ENCODE results near the gene PRODH.
"Not testable (repeated sequence)": the region's sequence is repeated elsewhere in the genome, so short reads cannot be mapped to it uniquely, and the experiment has no call there.

PRODH gene

DNA sequence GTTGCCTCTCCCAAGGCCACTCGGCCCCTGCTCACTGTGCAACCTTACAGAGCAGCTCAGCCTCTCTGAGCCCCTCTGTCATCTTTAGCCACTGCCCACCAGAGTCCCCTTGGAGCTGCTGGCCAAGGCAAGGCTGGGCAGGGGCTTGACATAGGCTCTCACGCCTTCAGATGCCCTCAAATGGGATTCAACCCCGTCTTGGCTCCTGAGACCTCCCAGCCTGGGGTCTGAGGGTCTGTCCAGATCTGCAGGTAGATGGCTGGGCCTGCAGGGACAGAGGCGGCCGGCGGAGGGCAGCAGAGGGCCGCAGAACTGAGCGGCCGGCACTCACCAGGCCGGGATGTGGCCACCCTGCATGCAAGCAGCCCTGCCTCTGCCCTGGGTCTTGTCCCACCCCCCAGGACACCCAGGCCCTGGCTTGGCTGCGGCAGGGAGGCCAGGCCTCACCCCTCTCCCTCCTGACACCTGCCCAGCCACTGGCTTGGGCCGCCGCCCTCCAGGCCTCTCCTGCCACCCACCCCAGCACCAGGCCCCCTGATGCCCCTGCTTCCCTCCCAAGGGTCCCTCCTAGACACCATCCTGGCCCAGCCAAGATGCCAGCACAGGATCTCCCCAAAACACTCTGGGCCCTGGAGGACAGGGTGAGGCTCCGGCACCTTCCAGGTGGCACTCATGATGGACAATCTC, 18.4 kb upstream of the PRODH start:
- not testable (repeated sequence) for DNase-seq

DNA sequence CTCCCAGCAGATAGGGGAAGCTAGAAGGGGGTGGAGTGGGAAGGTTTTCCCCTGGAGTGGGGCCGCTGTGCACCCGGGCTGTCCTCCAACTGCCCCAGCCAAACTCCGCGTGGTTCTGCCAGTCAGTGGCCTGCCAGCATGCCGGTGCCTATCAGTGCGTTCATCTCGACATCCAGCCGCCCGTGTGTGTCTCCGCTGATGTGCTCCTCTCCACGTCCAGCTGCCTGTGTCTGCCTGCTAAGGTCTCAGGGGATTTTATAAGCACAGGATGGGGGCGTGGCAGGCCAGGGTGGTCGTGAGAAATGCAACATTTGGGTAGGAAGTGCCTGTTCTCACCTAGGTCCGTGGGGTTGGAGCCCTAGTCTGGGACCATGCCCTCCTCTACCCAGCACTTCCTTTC, 17.0 kb upstream of the PRODH start:
- DNase-seq, result not testable (repeated sequence)

DNA sequence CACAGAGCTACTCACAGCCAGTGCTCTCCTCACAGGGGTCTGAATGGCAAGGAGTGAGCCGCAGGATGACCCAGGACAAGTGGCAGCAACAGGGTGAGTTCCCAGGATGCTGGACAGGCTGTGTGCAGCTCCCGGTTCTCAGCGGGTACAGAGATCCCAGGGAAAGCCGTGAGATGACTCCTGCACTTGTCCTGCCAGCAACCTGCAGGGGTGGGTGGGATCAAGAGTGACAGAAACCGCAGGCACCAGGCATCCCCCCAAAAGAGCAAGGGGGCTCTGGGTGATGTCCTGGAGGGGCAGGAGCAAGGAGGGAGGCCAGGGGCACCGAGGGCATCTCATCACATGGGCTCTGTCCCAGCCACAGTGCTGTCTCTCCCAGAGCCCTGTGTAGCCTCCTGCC, 15.9 kb upstream of the PRODH start:
- DNase-seq, result no peak

DNA sequence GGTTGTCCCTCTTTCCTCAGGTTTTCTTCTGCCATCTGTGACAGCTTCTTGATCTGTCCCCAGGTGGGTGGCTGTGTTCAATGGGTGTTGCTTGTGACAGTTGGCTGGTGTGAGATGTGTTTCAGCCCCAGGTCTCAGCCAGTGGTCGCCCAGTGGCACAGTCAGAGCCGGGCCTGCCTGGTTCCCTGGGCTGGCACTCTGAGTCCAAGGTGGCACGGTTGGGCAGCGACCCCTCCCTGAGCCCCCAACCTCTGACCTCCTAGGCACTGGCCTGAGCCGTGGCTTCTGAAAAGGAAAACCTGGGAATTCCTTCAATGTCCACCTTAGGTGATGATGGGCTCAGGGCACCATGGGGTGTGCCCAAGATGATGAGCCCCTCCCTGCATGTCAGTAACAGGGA, 14.0 kb upstream of the PRODH start:
- DNase-seq, result no peak

DNA sequence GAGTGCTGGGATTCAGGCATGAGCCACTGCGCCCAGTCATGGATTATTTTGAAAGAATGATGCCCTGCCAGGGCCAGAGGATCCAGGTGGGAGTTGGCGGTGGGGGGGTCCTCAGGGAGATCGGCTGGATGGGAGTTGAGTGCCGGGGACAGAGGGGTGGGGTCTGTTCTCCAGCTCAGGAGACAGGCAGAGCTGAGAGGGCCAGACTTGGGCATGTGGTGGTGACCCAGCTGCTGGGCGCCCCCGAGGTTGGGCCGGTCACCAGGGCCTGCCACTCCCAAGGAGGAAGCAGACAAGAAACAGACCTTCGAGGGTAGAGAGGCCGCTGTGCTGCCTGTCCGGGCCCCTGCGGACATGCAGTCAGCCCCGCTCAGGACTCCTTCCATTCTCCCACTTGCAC, 11.8 kb upstream of the PRODH start:
- no peak for DNase-seq

DNA sequence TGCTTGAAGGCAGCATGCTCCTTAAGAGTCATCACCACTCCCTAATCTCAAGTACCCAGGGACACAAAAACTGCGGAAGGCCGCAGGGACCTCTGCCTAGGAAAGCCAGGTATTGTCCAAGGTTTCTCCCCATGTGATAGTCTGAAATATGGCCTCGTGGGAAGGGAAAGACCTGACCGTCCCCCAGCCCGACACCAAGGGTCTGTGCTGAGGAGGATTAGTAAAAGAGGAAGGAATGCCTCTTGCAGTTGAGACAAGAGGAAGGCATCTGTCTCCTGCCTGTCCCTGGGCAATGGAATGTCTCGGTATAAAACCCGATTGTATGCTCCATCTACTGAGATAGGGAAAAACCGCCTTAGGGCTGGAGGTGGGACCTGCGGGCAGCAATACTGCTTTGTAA, 11.0 kb upstream of the PRODH start:
- DNase-seq, result not testable (repeated sequence)

DNA sequence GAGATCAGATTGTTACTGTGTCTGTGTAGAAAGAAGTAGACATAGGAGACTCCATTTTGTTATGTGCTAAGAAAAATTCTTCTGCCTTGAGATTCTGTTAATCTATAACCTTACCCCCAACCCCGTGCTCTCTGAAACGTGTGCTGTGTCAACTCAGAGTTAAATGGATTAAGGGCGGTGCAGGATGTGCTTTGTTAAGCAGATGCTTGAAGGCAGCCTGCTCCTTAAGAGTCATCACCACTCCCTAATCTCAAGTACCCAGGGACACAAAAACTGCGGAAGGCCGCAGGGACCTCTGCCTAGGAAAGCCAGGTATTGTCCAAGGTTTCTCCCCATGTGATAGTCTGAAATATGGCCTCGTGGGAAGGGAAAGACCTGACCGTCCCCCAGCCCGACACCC, 2.6 kb upstream of the PRODH start:
- DNase-seq, result not testable (repeated sequence)

DNA sequence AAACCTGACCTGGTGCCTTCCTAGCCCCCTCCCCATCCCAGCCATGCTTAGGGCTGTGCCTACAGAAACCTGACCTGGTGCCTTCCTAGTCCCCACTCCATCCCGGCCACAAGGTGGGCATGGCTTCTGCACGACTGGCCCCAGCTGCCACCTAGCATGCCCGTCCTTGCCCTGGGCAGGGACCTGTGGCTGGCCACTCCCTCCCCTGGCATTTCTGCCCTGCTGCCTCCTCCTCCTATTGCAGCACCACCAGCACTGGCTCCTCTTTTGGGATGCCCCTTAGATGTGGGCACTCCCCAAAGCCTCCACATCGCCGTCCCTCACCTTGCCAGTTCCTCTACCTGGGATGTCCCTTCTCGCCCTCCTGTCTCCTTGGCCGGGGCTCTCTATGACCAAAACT, 1.4 kb downstream of the PRODH start:
- not testable (repeated sequence) for DNase-seq

DNA sequence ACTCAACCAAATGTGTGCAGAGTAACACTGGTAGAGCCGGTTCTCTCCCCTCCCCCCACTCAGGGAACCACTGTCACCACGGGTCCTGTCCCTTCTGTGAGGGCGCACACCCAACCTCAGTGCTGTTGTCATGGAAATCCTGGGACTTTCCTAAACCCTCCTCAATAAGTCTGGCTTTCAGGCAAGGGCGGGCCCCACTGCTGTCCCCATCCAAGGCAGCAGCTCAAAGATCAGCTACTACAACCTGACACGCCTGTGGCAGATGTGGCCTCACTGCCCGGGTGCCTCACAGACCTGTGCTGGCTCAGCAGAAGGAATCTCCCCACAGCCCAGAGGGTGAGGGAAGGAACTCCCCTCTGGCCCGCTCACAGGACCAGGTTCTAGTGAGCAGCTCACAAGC, 2.2 kb downstream of the PRODH start:
- no peak for DNase-seq

DNA sequence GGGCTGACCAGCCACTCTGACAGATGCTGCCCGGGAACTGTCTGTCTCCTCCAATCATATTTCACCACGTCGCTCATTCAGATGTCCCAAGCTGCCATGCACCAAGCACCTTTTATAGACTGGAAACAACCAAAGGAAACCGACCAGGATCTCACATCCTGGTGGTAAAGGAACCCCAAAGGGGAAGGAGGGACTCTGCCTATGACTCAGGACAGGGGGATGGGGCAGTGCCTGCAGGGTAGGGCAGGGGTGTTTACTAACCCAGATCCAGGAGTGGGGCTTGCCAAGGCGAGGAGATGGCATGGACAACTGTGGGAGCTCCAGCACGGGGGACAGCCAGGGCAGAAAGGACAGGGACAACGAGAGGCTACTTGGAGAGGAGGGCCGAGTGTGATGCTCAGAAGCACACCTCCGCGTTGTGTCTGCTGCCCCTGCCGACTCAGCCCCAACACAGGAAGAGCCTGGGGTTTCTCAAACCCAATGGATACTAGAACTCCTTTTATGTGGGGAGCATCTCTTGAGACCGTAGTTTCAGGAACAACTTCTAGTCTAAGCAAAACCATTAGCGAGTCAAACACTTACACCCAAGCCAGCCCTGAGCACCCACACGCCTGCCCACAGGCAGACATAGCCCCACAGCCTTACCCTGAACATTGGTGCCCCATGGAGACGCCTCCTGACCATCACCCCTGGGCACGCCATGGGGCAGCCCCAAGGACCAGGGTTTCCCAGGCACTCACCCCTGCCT, 4.0 kb downstream of the PRODH start:
- DNase-seq, result no peak

DNA sequence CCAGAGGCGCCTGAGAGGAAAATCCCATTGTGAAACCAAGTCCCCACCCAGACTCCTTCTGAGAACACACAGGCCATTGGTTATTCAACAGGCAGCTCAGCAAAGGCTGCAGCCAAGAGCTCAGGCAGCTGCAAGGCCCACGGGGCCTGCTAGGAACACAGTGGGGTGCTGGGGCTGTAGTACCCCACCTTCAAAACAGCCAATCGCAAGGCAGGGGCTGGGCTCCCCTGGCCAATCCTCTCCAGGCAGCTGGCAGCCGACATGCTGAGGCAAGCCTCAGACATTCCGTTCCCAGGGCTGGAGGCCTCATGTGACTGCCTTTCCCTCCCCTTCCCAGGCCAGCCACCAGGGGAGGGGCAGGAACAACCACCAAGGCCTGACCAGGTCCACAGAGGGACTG, 6.6 kb downstream of the PRODH start:
- DNase-seq, result no peak

DNA sequence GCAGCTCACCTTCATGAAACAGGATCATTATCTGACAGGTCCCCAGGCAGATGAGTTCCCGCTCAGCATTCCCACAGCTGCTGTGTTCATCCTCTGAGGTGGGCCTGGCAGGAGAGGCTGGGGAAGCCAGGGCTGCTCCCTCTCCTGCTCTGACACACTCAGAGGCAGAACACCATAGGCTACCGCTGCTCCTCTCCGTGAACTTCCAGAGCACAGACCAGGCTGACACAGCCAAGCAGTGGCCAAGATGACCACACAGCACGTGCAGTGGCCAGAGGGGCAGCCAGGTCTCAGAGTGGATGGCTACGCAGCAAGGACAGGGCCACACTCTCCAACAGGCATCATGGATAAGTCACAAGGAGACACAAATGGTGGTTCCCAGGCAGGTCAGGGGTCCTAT, 8.5 kb downstream of the PRODH start:
- DNase-seq, result no peak

DNA sequence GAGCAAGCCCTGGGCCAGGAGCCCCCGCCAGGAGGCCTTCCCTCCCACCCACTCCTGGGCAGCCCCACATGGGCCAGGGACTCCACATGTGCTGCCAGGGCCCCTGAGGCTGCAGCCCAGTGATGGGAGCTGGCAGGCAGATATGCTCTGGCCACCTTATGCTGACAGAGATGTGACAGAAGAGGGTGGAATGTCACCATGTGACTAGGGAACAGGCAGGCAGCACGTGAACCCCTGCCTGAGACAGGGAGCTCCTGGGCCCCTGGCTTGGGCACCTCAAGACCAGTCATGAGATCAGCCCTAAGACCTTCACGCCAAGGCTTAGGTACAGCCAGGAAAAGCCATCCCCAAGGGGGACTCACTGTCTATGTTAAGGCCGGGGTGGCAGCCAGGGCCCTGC, 9.1 kb downstream of the PRODH start:
- no peak for DNase-seq

DNA sequence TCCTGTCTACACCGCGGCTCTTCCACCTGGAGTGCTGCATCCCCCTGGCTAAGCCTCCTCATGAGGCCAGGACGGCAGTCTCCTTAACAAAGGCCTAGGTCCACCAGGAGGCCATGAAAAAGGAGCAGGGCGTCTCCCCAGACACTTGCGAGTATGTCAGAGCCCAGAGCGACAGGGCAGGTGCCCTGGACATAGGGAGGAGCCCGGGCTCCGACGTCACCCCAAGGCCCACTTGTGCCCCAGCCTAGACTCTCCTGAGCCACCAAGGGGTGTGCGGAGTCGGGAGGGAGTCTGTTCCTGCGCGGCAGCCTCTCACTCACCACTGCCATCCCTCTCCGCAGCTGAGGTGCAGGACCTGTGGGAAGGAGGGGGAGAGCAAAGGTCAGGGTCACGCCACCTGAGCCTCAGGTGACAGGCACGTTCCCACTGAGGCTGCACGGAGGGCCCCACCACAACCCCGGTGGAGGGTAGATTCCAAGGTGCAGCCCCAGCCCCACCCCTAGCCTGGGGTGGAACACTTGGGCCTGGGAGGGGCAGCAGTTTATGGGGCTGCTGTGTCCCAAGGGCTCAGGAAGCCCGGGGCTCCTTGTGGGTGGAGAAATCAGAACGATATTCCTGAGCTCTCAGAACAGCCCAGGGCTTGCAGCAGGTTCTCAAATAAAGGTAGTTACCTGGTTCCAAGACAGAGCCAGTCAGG, 10.6 kb downstream of the PRODH start:
- no peak for DNase-seq

DNA sequence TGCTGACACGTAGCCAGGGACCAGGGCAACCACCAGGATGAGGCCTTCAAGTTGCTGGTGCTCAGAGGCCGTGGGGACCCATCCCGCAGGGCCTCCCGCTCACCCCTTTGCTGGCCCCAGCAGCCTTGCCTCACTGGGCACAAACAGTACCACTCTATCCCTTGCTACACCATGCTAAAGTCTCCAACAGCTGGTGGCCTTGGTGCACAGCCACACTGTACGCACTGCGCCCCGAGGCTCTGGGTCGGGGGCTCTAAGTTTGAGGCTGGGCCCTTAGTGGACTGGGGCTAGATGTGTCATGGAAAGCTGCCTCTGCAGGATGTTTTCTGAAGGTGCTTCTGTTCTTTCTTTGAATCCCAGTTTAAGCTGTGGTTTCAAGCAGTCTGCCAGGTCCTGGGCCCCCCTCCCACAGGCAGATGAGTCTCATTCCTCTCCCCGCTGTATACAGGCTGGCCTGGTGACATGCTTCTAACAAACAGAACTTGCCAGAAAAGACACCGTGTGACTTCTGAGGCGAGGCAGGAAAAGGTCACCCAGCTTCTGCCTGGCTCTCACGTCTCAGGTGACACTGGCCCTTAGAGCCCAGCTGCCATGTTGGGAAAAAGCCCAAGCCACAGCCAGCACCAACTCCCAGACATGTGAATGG, 15.7 kb downstream of the PRODH start:
- DNase-seq, result not testable (repeated sequence)

DNA sequence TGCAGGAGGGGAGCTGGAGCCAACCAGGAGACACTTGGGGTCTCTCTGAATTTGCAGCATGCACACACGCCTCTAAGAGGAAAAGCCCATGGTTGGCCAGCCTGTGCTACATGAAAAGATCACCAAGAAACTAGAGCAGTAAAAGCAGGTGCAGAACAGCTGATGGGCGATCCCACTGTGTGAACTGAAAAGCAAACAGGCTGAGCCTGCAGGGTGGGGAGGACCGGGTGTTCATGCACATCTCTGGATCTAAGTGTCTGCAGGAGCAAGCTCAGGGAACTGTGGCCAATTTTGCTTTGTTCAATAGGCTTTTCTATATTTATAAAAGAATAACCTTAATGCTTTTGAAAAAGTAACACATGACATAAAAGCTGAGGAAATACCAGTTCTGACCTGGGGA, 18.3 kb downstream of the PRODH start:
- not testable (repeated sequence) for DNase-seq

DNA sequence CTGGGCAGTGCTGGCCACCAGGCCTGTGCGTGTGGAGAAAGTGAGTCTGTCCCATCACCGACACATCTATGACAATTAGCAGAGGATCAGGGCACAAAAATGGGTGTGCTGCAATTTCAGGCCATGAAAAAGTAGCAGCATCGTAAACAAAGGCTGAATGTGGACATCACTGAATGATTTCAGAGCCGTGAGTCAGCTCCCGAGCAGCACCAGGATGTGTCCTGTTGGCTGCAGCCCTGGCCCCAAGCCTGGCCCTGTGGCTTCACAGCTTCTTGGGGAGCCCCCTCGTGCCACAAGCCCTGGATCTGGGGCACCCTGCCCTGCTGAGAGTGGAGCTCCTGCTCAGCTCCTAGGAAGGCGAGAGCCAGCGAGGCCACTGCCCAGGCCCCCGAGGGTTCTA, 20.5 kb downstream of the PRODH start:
- not testable (repeated sequence) for DNase-seq

DNA sequence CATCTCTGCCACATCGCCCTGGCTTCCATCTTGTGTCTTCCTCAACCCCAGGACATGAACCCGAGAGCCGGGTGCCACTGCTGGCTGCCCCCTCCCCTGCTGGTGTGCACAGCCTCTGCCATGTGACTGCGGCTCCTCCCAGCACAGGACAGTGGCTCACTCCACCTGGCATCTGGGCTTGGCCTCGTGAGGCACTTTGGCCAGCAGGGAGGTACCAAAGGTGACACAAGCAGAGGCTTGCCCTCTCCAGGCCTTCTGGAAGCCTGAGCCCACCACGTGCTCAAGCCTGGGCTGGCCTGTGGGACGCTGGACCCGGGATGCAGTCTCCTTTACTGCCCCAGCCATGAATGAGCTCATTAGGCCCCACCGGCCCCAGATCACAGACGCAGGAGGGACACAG, 21.5 kb downstream of the PRODH start:
- not testable (repeated sequence) for DNase-seq

DNA sequence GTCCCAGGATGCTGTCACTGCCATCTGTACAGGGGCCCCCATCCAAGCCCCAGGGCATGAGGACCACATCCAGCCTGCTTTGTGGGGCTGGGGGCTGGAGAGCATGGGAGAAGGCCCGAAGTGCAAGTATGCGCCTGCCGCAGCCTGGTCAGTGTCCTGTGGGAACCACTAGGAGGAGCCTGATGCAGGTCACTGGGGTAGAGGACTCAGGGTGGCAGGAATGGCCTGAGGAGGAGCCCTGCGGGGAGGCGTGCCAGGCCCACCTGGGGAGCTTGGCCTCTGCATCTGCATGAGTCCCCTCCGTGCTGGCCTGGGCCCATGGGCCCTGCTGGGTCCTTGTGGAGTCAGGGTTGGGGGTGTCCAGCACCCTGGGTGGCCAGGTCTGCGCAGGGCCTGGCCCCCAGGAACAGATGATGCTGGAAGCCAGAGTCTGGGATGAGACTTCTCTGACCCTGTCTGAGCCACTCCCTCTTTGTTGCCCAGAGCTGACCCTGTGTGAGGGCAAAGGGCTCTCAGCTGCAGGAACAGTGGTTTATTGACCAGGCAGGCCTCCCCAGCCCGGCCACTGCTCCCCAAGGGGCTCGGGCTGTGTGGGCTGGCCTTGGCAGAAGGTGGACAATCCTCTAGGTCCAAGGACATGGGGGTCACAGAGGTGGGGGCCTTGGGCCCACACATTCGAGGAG, 23.7 kb downstream of the PRODH start:
- DNase-seq, result not testable (repeated sequence)

DNA sequence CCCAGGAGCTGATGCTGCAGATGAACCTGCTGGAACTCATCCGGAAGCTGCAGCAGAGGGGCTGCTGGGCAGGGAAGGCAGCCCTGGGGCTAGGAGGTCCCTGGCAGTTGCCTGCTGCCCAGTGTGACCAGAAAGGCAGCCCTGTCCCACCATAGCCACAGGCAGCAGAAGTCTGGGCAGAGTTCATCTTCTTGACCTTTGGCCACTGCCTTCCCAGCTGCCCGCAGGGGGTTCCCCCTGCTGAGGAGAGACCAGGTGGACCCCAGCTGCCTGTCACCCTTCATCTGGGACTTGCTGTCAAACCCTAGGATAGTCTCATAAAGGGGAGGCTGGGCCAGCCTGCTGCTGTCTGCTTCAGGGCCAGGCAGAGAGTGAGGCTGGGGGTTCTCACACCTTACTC, 24.6 kb downstream of the PRODH start:
- not testable (repeated sequence) for DNase-seq

DNA sequence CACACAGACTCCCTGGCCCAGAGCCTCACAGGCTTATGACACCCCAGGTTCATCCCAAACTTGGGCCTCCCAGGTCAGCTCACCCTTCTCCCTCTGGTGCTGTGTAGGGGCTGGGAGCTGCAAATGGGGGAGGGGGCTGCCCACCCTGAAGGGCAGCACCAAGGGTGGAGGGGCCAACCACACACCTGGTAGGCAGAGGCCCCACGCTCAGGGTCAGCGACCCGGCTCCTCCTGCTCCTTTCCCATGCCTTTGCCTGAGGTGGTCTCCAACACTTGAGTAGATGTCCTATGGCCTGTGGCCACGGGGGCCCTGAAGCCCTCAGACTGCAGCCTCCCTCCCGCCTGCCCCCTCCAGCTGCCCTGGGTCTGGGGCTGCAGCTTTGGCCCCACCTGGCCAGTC, 26.5 kb downstream of the PRODH start:
- no peak for DNase-seq

DNA sequence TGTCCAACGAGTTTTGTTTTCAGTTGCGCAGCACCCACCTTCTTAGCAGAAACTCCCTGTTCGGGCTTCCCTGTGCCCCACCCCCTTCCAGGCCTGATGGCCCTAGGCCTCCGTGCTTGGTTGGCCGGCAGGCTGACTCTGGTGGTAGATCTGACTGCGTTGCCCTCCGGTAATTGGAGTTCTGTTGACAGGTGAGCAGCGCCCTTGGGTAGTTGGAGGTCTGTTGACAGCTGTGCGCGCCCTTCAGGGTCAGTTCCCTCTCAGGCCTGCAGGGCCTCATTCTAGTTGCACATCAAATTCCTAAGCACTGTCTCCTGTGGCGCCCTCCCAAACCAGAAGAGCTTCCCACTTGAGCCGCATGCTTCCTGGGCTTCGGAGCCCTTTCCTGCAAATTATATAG, 29.2 kb downstream of the PRODH start:
- no peak for DNase-seq

DNA sequence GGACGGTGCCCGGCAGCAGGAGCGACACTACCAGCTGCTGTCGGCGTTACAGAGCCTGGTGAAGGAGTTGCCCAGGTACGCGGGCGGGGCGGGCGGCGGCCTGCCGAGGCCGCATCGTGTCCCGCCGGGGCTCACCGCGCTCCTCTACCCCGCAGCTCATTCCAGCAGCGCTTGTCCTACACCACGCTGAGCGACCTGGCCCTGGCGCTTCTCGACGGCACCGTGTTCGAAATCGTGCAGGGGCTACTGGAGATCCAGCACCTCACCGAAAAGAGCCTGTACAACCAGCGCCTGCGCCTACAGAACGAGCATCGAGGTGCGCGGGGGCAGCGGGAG, 29.7 kb downstream of the PRODH start:
- not testable (repeated sequence) for DNase-seq
